HepG2 (cell line): Measurements from ENCODE around the gene COQ9. TPM values are rescaled to one million over a fixed set of nuclear protein-coding genes. Genes with fewer than 3 reads are reported as not detected.
A peak's percentile ranks its signal among the peaks of the same experiment; 100 is the strongest.

Source experiments
- ELF3 ChIP-seq: IDR thresholded peaks from 2 replicates; pipeline ENCODE4 v1.6.1; 2016; ENCODE audit warnings: missing genetic modification reagents, missing compliant biosample characterization
- HDAC1 ChIP-seq: sonication (generic); formaldehyde crosslinking; IDR thresholded peaks from 2 replicates; pipeline ENCODE4 v1.5.1; 2020; ENCODE audit warnings: mild to moderate bottlenecking, missing genetic modification reagents
- HOXD1 ChIP-seq: sonication (generic); formaldehyde crosslinking; IDR thresholded peaks from 2 replicates; pipeline ENCODE4 v1.5.0; 2020; ENCODE audit warnings: missing genetic modification reagents
- KDM5B ChIP-seq: sonication (generic); formaldehyde crosslinking; IDR thresholded peaks from 2 replicates; pipeline ENCODE4 v1.4.0; 2020; ENCODE audit warnings: missing genetic modification reagents, mild to moderate bottlenecking, borderline replicate concordance
- KLF13 ChIP-seq: sonication (generic); formaldehyde crosslinking; IDR thresholded peaks from 2 replicates; pipeline ENCODE4 v1.4.0; 2020; ENCODE audit warnings: mild to moderate bottlenecking, missing genetic modification reagents
- NFATC3 ChIP-seq: sonication (generic); formaldehyde crosslinking; IDR thresholded peaks from 2 replicates; pipeline ENCODE4 v1.5.1; 2020; ENCODE audit warnings: mild to moderate bottlenecking, missing genetic modification reagents
- XBP1 ChIP-seq: sonication (generic); formaldehyde crosslinking; IDR thresholded peaks from 2 replicates; pipeline ENCODE4 v1.5.0; 2020; ENCODE audit warnings: missing genetic modification reagents
- ZNF317 ChIP-seq: sonication (generic); formaldehyde crosslinking; IDR thresholded peaks from 2 replicates; pipeline ENCODE4 v1.5.0; 2020; ENCODE audit warnings: mild to moderate bottlenecking, missing genetic modification reagents
- ZNF337 ChIP-seq: sonication (generic); formaldehyde crosslinking; IDR thresholded peaks from 2 replicates; pipeline ENCODE4 v1.5.1; 2020; ENCODE audit warnings: missing genetic modification reagents, low read depth, mild to moderate bottlenecking, borderline replicate concordance
- ZNF33B ChIP-seq: sonication (generic); formaldehyde crosslinking; IDR thresholded peaks from 2 replicates; pipeline ENCODE4 v1.5.1; 2020; ENCODE audit warnings: mild to moderate bottlenecking, missing genetic modification reagents
- ZNF510 ChIP-seq: sonication (generic); formaldehyde crosslinking; IDR thresholded peaks from 2 replicates; pipeline ENCODE4 v1.4.0; 2020; ENCODE audit warnings: low read depth, mild to moderate bottlenecking, missing genetic modification reagents
- ZNF703 ChIP-seq: sonication (generic); formaldehyde crosslinking; IDR thresholded peaks from 2 replicates; pipeline ENCODE4 v1.5.1; 2020; ENCODE audit warnings: missing genetic modification reagents, mild to moderate bottlenecking, moderate library complexity, borderline replicate concordance
- polyA plus RNA-seq, 8 experiments: library from polyadenylated mRNA; depleted of rRNA in 3 of 8; stranded (reverse) in 7 of 8; unstranded in 1 of 8; fragments of >200 nt; fragmentation: Illumina TruSeq in 4 of 8; extraction: Trizol in 4 of 8; gene quantifications; 2 replicates each; pipeline versions ENCODE4 v1.2.1 to v1.2.3, GENCODE V29; 2011 to 2016; ENCODE audit warnings: low read depth in 4 of 8, missing spikeins in 1 of 8, mixed read lengths in 1 of 8; ENCODE audit not compliant: insufficient read depth in 1 of 8
- total RNA-seq, 5 experiments: library from RNA; depleted of rRNA; stranded (reverse); fragments of >200 nt; fragmentation: Illumina TruSeq; extraction: Trizol; gene quantifications; 2 replicates each; pipeline ENCODE4 v1.2.3, GENCODE V29; 2016; ENCODE audit warnings: low read depth in 1 of 5
- TF ChIP-seq, protein P1 (sequence below): sonication (generic); formaldehyde crosslinking; IDR thresholded peaks from 2 replicates; pipeline ENCODE4 v1.4.0; 2020; ENCODE audit warnings: missing genetic modification reagents, borderline replicate concordance
- TF ChIP-seq, protein P2 (sequence below): sonication (generic); formaldehyde crosslinking; IDR thresholded peaks from 2 replicates; pipeline ENCODE4 v1.5.0; 2020; ENCODE audit warnings: mild to moderate bottlenecking, missing genetic modification reagents, borderline replicate concordance
- TF ChIP-seq, protein P3 (sequence below), 2 experiments: sonication (generic) in 1 of 2; formaldehyde crosslinking in 1 of 2; IDR thresholded peaks; 2 replicates each; pipeline versions ENCODE4 v1.4.0 to v1.6.1; 2016 to 2020; ENCODE audit warnings: borderline replicate concordance in 1 of 2, low read depth in 1 of 2, mild to moderate bottlenecking in 1 of 2, missing genetic modification reagents in 1 of 2

COQ9 gene
- total and polyA plus RNA-seq, 2 of the 13 experiments (the other 11 are each of a cell fraction or from before 2014, with no cell fraction given): 57.5 to 108 TPM

DNA sequence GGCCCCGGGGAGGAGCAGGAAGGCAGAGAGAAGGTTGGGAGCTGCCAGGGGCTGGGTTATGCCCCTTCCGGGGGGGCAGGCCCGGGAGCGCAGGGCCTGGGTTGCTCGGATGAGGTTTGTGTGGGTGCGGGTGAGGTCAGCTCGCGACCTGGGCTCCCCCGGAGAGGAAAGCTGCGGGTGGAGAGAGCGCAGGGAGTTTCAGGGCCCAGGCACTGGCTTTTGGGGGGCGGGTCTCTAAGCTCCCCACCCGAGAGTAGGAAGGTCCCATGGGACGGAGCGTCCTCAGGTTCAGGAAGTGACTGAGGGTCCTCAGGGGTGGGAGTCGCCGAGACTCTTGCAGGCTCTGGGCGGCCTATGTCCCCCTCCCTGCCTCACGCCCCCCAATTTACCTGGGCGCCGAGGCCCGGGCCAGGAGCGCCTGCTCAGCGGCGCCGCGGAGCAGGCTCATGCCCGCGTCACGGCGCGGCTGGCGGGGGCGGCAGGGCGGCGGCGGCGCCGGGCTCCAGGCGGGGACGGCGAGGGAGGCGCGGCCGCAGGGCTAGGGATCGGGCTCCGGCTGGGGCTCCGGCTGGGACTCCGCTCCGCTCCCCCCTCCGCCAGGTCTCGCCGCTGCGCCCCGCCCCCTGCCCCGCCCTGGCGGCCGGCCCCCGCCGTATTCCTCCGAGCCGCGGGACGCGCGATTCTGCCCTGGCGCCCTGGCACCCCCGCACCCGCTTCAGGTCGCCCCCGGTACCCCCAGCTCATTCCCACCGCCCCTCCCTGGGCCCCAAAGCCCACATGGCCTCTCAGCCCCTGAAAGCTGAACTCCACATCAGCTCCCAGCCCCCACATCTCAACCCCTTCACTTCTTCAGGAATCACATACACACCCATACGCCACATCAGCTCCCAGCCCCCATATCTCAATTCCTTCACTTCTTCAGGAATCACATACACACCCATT lies 38.9 kb downstream of the COQ9 start, which contains the start of gene DOK4 (continued):
- TF ChIP-seq, protein P1, sequence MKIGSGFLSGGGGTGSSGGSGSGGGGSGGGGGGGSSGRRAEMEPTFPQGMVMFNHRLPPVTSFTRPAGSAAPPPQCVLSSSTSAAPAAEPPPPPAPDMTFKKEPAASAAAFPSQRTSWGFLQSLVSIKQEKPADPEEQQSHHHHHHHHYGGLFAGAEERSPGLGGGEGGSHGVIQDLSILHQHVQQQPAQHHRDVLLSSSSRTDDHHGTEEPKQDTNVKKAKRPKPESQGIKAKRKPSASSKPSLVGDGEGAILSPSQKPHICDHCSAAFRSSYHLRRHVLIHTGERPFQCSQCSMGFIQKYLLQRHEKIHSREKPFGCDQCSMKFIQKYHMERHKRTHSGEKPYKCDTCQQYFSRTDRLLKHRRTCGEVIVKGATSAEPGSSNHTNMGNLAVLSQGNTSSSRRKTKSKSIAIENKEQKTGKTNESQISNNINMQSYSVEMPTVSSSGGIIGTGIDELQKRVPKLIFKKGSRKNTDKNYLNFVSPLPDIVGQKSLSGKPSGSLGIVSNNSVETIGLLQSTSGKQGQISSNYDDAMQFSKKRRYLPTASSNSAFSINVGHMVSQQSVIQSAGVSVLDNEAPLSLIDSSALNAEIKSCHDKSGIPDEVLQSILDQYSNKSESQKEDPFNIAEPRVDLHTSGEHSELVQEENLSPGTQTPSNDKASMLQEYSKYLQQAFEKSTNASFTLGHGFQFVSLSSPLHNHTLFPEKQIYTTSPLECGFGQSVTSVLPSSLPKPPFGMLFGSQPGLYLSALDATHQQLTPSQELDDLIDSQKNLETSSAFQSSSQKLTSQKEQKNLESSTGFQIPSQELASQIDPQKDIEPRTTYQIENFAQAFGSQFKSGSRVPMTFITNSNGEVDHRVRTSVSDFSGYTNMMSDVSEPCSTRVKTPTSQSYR (CRISPR knock-in tag): 0 out of 2 replicates have a peak, but pooled peaks have one; percentile 5
- TF ChIP-seq, protein P2, sequence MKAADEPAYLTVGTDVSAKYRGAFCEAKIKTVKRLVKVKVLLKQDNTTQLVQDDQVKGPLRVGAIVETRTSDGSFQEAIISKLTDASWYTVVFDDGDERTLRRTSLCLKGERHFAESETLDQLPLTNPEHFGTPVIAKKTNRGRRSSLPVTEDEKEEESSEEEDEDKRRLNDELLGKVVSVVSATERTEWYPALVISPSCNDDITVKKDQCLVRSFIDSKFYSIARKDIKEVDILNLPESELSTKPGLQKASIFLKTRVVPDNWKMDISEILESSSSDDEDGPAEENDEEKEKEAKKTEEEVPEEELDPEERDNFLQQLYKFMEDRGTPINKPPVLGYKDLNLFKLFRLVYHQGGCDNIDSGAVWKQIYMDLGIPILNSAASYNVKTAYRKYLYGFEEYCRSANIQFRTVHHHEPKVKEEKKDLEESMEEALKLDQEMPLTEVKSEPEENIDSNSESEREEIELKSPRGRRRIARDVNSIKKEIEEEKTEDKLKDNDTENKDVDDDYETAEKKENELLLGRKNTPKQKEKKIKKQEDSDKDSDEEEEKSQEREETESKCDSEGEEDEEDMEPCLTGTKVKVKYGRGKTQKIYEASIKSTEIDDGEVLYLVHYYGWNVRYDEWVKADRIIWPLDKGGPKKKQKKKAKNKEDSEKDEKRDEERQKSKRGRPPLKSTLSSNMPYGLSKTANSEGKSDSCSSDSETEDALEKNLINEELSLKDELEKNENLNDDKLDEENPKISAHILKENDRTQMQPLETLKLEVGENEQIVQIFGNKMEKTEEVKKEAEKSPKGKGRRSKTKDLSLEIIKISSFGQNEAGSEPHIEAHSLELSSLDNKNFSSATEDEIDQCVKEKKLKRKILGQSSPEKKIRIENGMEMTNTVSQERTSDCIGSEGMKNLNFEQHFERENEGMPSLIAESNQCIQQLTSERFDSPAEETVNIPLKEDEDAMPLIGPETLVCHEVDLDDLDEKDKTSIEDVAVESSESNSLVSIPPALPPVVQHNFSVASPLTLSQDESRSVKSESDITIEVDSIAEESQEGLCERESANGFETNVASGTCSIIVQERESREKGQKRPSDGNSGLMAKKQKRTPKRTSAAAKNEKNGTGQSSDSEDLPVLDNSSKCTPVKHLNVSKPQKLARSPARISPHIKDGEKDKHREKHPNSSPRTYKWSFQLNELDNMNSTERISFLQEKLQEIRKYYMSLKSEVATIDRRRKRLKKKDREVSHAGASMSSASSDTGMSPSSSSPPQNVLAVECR (CRISPR knock-in tag): peak; percentile 50
- TF ChIP-seq ZNF703 (CRISPR knock-in tag) (0 out of 2 replicates have a peak, but pooled peaks have one; percentile 29), KDM5B (CRISPR knock-in tag) (peak; percentile 57), HDAC1 (CRISPR knock-in tag) (peak; percentile 55; the same call in 1 of the 2 replicates), NFATC3 (0 out of 2 replicates have a peak, but pooled peaks have one; percentile 38), ZNF510 (CRISPR knock-in tag) (0 out of 2 replicates have a peak, but pooled peaks have one; percentile 67), ZNF317 (CRISPR knock-in tag) (0 out of 2 replicates have a peak, but pooled peaks have one; percentile 29), ELF3 (CRISPR knock-in tag) (no peak), ZNF33B (CRISPR knock-in tag) (0 out of 2 replicates have a peak, but pooled peaks have one; percentile 28), KLF13 (CRISPR knock-in tag) (0 out of 2 replicates have a peak, but pooled peaks have one; percentile 52), ZNF337 (CRISPR knock-in tag) (no peak), HOXD1 (CRISPR knock-in tag) (no peak), XBP1 (no peak)
- TF ChIP-seq, protein P3, sequence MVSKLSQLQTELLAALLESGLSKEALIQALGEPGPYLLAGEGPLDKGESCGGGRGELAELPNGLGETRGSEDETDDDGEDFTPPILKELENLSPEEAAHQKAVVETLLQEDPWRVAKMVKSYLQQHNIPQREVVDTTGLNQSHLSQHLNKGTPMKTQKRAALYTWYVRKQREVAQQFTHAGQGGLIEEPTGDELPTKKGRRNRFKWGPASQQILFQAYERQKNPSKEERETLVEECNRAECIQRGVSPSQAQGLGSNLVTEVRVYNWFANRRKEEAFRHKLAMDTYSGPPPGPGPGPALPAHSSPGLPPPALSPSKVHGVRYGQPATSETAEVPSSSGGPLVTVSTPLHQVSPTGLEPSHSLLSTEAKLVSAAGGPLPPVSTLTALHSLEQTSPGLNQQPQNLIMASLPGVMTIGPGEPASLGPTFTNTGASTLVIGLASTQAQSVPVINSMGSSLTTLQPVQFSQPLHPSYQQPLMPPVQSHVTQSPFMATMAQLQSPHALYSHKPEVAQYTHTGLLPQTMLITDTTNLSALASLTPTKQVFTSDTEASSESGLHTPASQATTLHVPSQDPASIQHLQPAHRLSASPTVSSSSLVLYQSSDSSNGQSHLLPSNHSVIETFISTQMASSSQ (IDR thresholded peaks at IDR 0.05; ENCODE audit: low read depth): no peak
- TF ChIP-seq, protein P3 (CRISPR knock-in tag; IDR thresholded peaks at IDR 0.05; ENCODE audit: borderline replicate concordance): 0 out of 2 replicates have a peak, but pooled peaks have one; percentile 39
